HG03097 (cell line): ENCODE measurements around the gene TRAF3.

Source experiments
- ATAC-seq: cut with Tn5 transposase; IDR thresholded peaks from one replicate; pipeline ENCODE4 v1.9.1; 2021; ENCODE audit not compliant: unreplicated experiment, low FRiP score

TRAF3 gene

GRCh38 chr14:102945346-102946130, 168.3 kb downstream of the TRAF3 start:
- ATAC-seq = no peak

- ATAC-seq = no peak
Observed at GRCh38 chr14:102947321-102948103, 170.3 kb downstream of the TRAF3 start.

GRCh38 chr14:102948698-102949061, 171.4 kb downstream of the TRAF3 start:
- no peak for ATAC-seq

- ATAC-seq = no peak
Observed at GRCh38 chr14:102949062-102949800, 172.0 kb downstream of the TRAF3 start.

GRCh38 chr14:102949801-102950451, 172.7 kb downstream of the TRAF3 start:
- no peak for ATAC-seq

GRCh38 chr14:102951034-102951433, 173.8 kb downstream of the TRAF3 start:
- ATAC-seq = no peak

GRCh38 chr14:102951799-102952198, 174.6 kb downstream of the TRAF3 start:
- no peak for ATAC-seq

- ATAC-seq = no peak
Observed at GRCh38 chr14:102952276-102952675, 175.0 kb downstream of the TRAF3 start.

- no peak for ATAC-seq
Observed at GRCh38 chr14:102953100-102953499, 175.9 kb downstream of the TRAF3 start.

- ATAC-seq = no peak
Observed at GRCh38 chr14:102954081-102954789, 177.0 kb downstream of the TRAF3 start.

GRCh38 chr14:102955636-102956408, 178.6 kb downstream of the TRAF3 start:
- ATAC-seq = no peak

GRCh38 chr14:102957222-102957621, 180.0 kb downstream of the TRAF3 start:
- no peak for ATAC-seq

- no peak for ATAC-seq
Observed at GRCh38 chr14:102958461-102958860, 181.2 kb downstream of the TRAF3 start.
